Measurements from ENCODE around the gene CALN1. TPM values are rescaled to one million over a fixed set of nuclear protein-coding genes. Genes with fewer than 3 reads are reported as not detected.

CALN1 gene
- total and polyA plus RNA-seq, 2 of the 8 experiments (the other 6 are each of a cell fraction or from before 2014, with no cell fraction given), result 6.4 to 15.2 TPM

GRCh38 chr7:71800321-71800720, 611.8 kb downstream of the CALN1 start:
- CTCF ChIA-PET (ENCODE audit: partially characterized antibody), result no interaction called here
- no peak for DNase-seq (ENCODE audit: low read depth in 1 of 2, low spot score in 2 of 2)
- no peaks in the 10 kb centered on the region for H3K79me2 ChIP-seq (ENCODE audit: control insufficient read depth in 1 of 2, insufficient read depth in 2 of 2, low read length in 2 of 2)
- H3K4ac ChIP-seq (replicated peaks; ENCODE audit: insufficient read length, low read depth, low read length), result no peak overlapping the region
- no peak overlapping the region for H3K27ac ChIP-seq (ENCODE audit: low read depth, low read length)
- H2AK5ac ChIP-seq (ENCODE audit: low read depth, low read length), result no peak overlapping the region
- H3K79me1 ChIP-seq (ENCODE audit: low read depth, low read length), result no peaks in the 10 kb centered on the region
- H2BK120ac ChIP-seq (replicated peaks; ENCODE audit: low read depth, low read length), result no peak overlapping the region
- H4K20me1 ChIP-seq (replicated peaks in 1 of 2; ENCODE audit: control insufficient read depth in 1 of 2, insufficient read depth in 2 of 2, low read length in 2 of 2), result no peaks in the 10 kb centered on the region
- FAIRE-seq, result no peak
- H2BK20ac ChIP-seq (ENCODE audit: low read length), result no peak overlapping the region
- H4K5ac ChIP-seq (ENCODE audit: insufficient read length, low read depth, low read length), result no peak overlapping the region
- H3K23ac ChIP-seq (ENCODE audit: insufficient read length), result no peak overlapping the region
- H3K14ac ChIP-seq (ENCODE audit: insufficient read length), result no peak overlapping the region
- no peak overlapping the region for H3K4me2 ChIP-seq (ENCODE audit: insufficient read depth in 1 of 2, low read depth in 2 of 2, low read length in 2 of 2)
- H3K23me2 ChIP-seq (ENCODE audit: low read depth, low read length), result peaks cover 2% of the 10 kb centered on the region; the same call in 1 of the 2 replicates
- no peak overlapping the region for H2AFZ ChIP-seq (ENCODE audit: low read length)
- H3K36me3 ChIP-seq (ENCODE audit: control insufficient read depth in 2 of 4, insufficient read depth in 4 of 4, low read length in 3 of 4), result no peaks in the 10 kb centered on the region
- H3K18ac ChIP-seq (ENCODE audit: extremely low read depth, low read length), result no peak overlapping the region
- H3K4me1 ChIP-seq (replicated peaks in 1 of 4; ENCODE audit: control insufficient read depth in 3 of 4, insufficient read depth in 4 of 4, low read length in 3 of 4), result no peaks in the 10 kb centered on the region
- H4K8ac ChIP-seq (ENCODE audit: extremely low read depth, insufficient read depth, low read length), result no peak overlapping the region
- H4K91ac ChIP-seq (replicated peaks; ENCODE audit: insufficient read length, low read length), result no peak overlapping the region
- WGBS, 2 experiments (ENCODE audit: extremely low coverage in 1 of 2, insufficient coverage in 1 of 2, insufficient read length in 1 of 2, insufficient replicate concordance in 2 of 2, low coverage in 1 of 2, low lambda C conversion rate in 2 of 2, missing lambda C conversion rate in 1 of 2), result 89% methylated on average over 11 of the region's 11 CpGs; no CpG with 5 or more reads in 1 of the 2 experiments
- TF ChIP-seq ATF2 (IDR thresholded peaks at IDR 0.05; ENCODE audit: low read length) (no peak), SIX5 (IDR thresholded peaks at IDR 0.05; ENCODE audit: low read depth, low read length) (no peak), BACH1 (IDR thresholded peaks at IDR 0.05; ENCODE audit: low read length) (no peak), CREB1 (IDR thresholded peaks at IDR 0.05) (no peak), USF2 (IDR thresholded peaks at IDR 0.05; ENCODE audit: low read length) (no peak)
- POLR2A ChIA-PET (ENCODE audit: partially characterized antibody), result interaction anchor here (1.2 kb wide), 1 partner anchor 17 kb away, joined by 3 read pairs; no protein-coding TSS in a partner anchor
- peaks cover 0 to 2% (median 0%) of the 10 kb centered on the region in 4 experiments; a peak in 2 of 7 replicates for H3K27me3 ChIP-seq (replicated peaks in 1 of 4; ENCODE audit: control insufficient read depth in 3 of 4, extremely low read depth in 1 of 4, insufficient read depth in 3 of 4, low read length in 3 of 4)
- H3K4me3 ChIP-seq (ENCODE audit: extremely low read depth in 1 of 4, insufficient read depth in 2 of 4, low read depth in 3 of 4, low read length in 4 of 4), result no peak overlapping the region
- no peak overlapping the region for H3K56ac ChIP-seq (replicated peaks; ENCODE audit: insufficient read length, low read depth, low read length)
- H3K9me3 ChIP-seq (ENCODE audit: insufficient read depth in 2 of 2, low read depth in 1 of 2, low read length in 1 of 2), result no peaks in the 10 kb centered on the region
- H2BK12ac ChIP-seq (ENCODE audit: low read depth, low read length), result no peak overlapping the region
- H2BK5ac ChIP-seq (ENCODE audit: low read depth, low read length), result no peak overlapping the region
- no peak overlapping the region for H2BK15ac ChIP-seq (ENCODE audit: low read length)
- no peak overlapping the region for H3K9ac ChIP-seq (replicated peaks in 1 of 4; ENCODE audit: extremely low read depth in 1 of 4, low read depth in 3 of 4, low read length in 3 of 4)

All from H1 (cell line).